ENCODE results near the gene NAP1L1.

- TF ChIP-seq, protein P1, sequence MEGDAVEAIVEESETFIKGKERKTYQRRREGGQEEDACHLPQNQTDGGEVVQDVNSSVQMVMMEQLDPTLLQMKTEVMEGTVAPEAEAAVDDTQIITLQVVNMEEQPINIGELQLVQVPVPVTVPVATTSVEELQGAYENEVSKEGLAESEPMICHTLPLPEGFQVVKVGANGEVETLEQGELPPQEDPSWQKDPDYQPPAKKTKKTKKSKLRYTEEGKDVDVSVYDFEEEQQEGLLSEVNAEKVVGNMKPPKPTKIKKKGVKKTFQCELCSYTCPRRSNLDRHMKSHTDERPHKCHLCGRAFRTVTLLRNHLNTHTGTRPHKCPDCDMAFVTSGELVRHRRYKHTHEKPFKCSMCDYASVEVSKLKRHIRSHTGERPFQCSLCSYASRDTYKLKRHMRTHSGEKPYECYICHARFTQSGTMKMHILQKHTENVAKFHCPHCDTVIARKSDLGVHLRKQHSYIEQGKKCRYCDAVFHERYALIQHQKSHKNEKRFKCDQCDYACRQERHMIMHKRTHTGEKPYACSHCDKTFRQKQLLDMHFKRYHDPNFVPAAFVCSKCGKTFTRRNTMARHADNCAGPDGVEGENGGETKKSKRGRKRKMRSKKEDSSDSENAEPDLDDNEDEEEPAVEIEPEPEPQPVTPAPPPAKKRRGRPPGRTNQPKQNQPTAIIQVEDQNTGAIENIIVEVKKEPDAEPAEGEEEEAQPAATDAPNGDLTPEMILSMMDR (IDR thresholded peaks at IDR 0.05), result no peak
- TF ChIP-seq NR2C2 (CRISPR knock-in tag; IDR thresholded peaks at IDR 0.05) (no peak), ZNF416 (CRISPR knock-in tag; IDR thresholded peaks at IDR 0.05) (no peak), ESRRA (CRISPR knock-in tag; IDR thresholded peaks at IDR 0.05; ENCODE audit: borderline replicate concordance) (no peak)
- TF ChIP-seq, protein P2, sequence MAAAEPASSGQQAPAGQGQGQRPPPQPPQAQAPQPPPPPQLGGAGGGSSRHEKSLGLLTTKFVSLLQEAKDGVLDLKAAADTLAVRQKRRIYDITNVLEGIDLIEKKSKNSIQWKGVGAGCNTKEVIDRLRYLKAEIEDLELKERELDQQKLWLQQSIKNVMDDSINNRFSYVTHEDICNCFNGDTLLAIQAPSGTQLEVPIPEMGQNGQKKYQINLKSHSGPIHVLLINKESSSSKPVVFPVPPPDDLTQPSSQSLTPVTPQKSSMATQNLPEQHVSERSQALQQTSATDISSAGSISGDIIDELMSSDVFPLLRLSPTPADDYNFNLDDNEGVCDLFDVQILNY (CRISPR knock-in tag; IDR thresholded peaks at IDR 0.05), result no peak
- TF ChIP-seq, protein P3, sequence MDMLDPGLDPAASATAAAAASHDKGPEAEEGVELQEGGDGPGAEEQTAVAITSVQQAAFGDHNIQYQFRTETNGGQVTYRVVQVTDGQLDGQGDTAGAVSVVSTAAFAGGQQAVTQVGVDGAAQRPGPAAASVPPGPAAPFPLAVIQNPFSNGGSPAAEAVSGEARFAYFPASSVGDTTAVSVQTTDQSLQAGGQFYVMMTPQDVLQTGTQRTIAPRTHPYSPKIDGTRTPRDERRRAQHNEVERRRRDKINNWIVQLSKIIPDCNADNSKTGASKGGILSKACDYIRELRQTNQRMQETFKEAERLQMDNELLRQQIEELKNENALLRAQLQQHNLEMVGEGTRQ (CRISPR knock-in tag; IDR thresholded peaks at IDR 0.05), result no peak
Measured at GRCh38 chr12:76033081-76034011, 51.1 kb downstream of the NAP1L1 start.

All from WTC11 (cell line).